ENCODE data around the gene SLC39A11. TPM values are rescaled to one million over a fixed set of nuclear protein-coding genes. Genes with fewer than 3 reads are reported as not detected.

SLC39A11 gene
- total RNA-seq, 1 experiment from 2014 or later, result 46.4 TPM

DNA sequence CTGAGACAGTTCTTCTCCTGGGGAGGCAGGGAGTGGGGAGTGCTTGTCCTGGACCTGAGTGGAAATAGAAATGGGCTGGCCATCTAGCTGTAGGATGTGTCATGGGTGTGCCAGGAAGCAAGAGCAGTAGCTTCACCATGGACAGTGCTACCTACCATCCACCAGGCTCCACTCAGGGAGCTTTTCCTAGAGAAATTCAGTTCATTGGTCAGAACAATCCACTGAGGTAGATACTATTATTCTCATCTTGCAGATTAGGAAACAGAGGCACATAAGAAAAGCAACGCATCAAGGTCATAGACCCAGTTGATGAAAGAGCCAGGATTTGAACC lies 372.0 kb downstream of the SLC39A11 start:
- peaks cover 32 to 66% of the 10 kb centered on the region in 2 experiments for H3K4me1 ChIP-seq (ENCODE audit: control insufficient read depth in 1 of 2, insufficient read depth in 2 of 2, low read length in 2 of 2)
- ChIA-PET CTCF (interaction anchor here (1.2 to 17.1 kb wide), 2 partner anchors 161 to 650 kb away, joined by 3 to 448 read pairs; no protein-coding TSS in a partner anchor), POLR2A (interaction anchor here (0.9 to 2.5 kb wide), 2 partner anchors 128 to 164 kb away, joined by 5 to 7 read pairs; no protein-coding TSS in a partner anchor), RAD21 (ENCODE audit: low non-redundant PET in 1 of 2, low total read pairs in 2 of 2, uncharacterized antibody in 2 of 2, unreplicated experiment in 2 of 2) (interaction anchor here in 1 of 2 experiments (0.7 kb wide), 1 partner anchor 858 kb away, joined by 4 read pairs; no protein-coding TSS in a partner anchor)
- H3K9me3 ChIP-seq (ENCODE audit: control insufficient read depth in 1 of 2, insufficient read depth in 1 of 2, low read depth in 1 of 2, low read length in 2 of 2), result no peaks in the 10 kb centered on the region
- no TSS peak for BruUV-seq (replicated peaks)
- H3K9ac ChIP-seq (ENCODE audit: low read length), result no peak overlapping the region
- no peaks in the 10 kb centered on the region for H3K9me2 ChIP-seq (ENCODE audit: insufficient read depth)
- ATAC-seq (no peak), DNase-seq (ENCODE audit: low read depth, low spot score) (no peak)
- intact Hi-C loops (cut with micrococcal nuclease), result no loop called here
- no peaks in the 10 kb centered on the region for H3K27me3 ChIP-seq (ENCODE audit: insufficient read depth, low read length)
- H3K4me3 ChIP-seq (replicated peaks in 1 of 2; ENCODE audit: low read depth in 1 of 2, low read length in 2 of 2), result no peak overlapping the region
- H3K79me2 ChIP-seq (ENCODE audit: insufficient read depth, low read length), result no peaks in the 10 kb centered on the region; the same call in 1 of the 2 replicates
- H3K36me3 ChIP-seq (ENCODE audit: control insufficient read depth in 1 of 2, insufficient read depth in 2 of 2, low read length in 2 of 2), result no peaks in the 10 kb centered on the region
- TF ChIP-seq SIN3A (IDR thresholded peaks at IDR 0.05; ENCODE audit: low read depth), result no peak
- no peak for TF ChIP-seq ZFX (IDR thresholded peaks at IDR 0.05)
- TF ChIP-seq, protein P1, sequence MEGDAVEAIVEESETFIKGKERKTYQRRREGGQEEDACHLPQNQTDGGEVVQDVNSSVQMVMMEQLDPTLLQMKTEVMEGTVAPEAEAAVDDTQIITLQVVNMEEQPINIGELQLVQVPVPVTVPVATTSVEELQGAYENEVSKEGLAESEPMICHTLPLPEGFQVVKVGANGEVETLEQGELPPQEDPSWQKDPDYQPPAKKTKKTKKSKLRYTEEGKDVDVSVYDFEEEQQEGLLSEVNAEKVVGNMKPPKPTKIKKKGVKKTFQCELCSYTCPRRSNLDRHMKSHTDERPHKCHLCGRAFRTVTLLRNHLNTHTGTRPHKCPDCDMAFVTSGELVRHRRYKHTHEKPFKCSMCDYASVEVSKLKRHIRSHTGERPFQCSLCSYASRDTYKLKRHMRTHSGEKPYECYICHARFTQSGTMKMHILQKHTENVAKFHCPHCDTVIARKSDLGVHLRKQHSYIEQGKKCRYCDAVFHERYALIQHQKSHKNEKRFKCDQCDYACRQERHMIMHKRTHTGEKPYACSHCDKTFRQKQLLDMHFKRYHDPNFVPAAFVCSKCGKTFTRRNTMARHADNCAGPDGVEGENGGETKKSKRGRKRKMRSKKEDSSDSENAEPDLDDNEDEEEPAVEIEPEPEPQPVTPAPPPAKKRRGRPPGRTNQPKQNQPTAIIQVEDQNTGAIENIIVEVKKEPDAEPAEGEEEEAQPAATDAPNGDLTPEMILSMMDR (IDR thresholded peaks at IDR 0.05 in 2 of 3, conservative IDR thresholded peaks at IDR 0.05 in 1 of 3; ENCODE audit: borderline replicate concordance in 1 of 3, insufficient read depth in 1 of 3, low read depth in 2 of 3, low read length in 2 of 3), result no peak
- no peak overlapping the region for H3K27ac ChIP-seq (ENCODE audit: low read depth, low read length)
- H4K20me1 ChIP-seq (ENCODE audit: insufficient read depth), result no peaks in the 10 kb centered on the region
- no peak overlapping the region for H3K4me2 ChIP-seq (ENCODE audit: low read length)
- no peak overlapping the region for H2AFZ ChIP-seq (ENCODE audit: low read depth, low read length, poor library complexity, severe bottlenecking)

DNA sequence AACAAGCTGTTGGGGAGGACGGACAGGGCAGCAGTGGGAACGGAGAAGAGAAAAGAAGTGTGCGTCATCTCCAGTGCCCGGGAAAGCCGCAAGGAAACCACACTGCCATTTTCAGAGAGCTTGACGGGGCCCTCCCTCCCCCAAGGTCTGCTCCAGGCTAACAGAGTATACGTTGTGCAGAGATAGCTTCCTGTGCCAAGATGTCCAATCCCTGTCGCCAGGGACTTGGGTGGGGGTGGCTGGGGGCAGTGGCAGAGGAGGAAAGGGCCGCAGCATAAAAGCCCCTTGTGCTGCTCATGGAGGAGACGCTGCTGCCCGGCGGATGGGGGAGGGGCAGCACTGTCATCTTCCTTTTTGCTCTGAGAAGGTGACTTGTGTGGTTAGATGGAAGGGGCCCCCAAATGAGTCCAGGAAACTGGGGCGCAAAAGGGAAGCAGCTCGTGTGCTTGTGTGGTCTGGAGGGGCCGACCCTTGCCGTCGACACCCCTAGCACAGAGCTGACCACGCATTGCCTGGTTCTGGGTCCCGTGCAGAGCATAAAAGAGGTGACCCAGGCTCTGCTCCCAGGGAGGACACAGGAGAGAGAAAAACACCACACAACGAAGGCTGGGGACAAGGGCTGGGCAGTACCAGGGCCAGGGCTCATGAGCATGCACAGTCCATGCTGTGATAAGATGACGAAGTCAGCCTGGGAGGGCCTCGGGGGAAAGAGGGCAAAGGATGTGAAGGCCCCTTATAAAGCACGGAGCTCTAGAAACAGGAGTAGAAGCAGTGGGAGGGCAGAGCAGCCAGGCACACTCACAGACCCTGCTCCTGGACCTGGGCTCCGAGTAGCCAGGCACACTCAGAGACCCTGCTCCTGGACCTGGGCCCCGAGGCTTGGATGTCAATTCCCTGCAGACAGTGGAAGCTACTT lies 372.7 kb downstream of the SLC39A11 start:
- no peak for TF ChIP-seq SRF (IDR thresholded peaks at IDR 0.05; ENCODE audit: low read depth)
- TF ChIP-seq, protein P2, sequence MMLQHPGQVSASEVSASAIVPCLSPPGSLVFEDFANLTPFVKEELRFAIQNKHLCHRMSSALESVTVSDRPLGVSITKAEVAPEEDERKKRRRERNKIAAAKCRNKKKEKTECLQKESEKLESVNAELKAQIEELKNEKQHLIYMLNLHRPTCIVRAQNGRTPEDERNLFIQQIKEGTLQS (IDR thresholded peaks at IDR 0.05), result no peak
- no peak for TF ChIP-seq POLR2A (IDR thresholded peaks at IDR 0.05; ENCODE audit: borderline replicate concordance, extremely low read depth, insufficient read depth, insufficient read length)
- TF ChIP-seq, protein P1 (IDR thresholded peaks at IDR 0.05 in 2 of 3, conservative IDR thresholded peaks at IDR 0.05 in 1 of 3; ENCODE audit: borderline replicate concordance in 1 of 3, insufficient read depth in 1 of 3, low read depth in 2 of 3, low read length in 2 of 3), result no peak
- TF ChIP-seq SIN3A (IDR thresholded peaks at IDR 0.05; ENCODE audit: low read depth), result no peak
- TF ChIP-seq YY1 (IDR thresholded peaks at IDR 0.05; ENCODE audit: extremely low read depth, insufficient replicate concordance, low read depth, low read length), result no peak
- no peak for TF ChIP-seq JUND (IDR thresholded peaks at IDR 0.05)
- TF ChIP-seq ZNF274 (IDR thresholded peaks at IDR 0.05; ENCODE audit: low read depth, low read length), result no peak
- no peak for TF ChIP-seq EGR1 (IDR thresholded peaks at IDR 0.05; ENCODE audit: low read depth)
- Histone ChIP-seq H3K79me2 (ENCODE audit: insufficient read depth, low read length) (no peaks in the 10 kb centered on the region; the same call in 1 of the 2 replicates), H3K4me2 (ENCODE audit: low read length) (no peak overlapping the region), H3K27me3 (ENCODE audit: insufficient read depth, low read length) (no peaks in the 10 kb centered on the region), H3K4me3 (replicated peaks in 1 of 2; ENCODE audit: low read depth in 1 of 2, low read length in 2 of 2) (no peak overlapping the region), H4K20me1 (ENCODE audit: insufficient read depth) (no peaks in the 10 kb centered on the region), H3K36me3 (ENCODE audit: control insufficient read depth in 1 of 2, insufficient read depth in 2 of 2, low read length in 2 of 2) (no peaks in the 10 kb centered on the region), H3K9me2 (ENCODE audit: insufficient read depth) (no peaks in the 10 kb centered on the region), H3K9me3 (ENCODE audit: control insufficient read depth in 1 of 2, insufficient read depth in 1 of 2, low read depth in 1 of 2, low read length in 2 of 2) (no peaks in the 10 kb centered on the region), H2AFZ (ENCODE audit: low read depth, low read length, poor library complexity, severe bottlenecking) (no peak overlapping the region), H3K27ac (ENCODE audit: low read depth, low read length) (no peak overlapping the region), H3K4me1 (ENCODE audit: control insufficient read depth in 1 of 2, insufficient read depth in 2 of 2, low read length in 2 of 2) (peaks cover 38 to 66% of the 10 kb centered on the region in 2 experiments), H3K9ac (ENCODE audit: low read length) (no peak overlapping the region)
- ATAC-seq (no peak), DNase-seq (ENCODE audit: low read depth, low spot score) (no peak)
- ChIA-PET RAD21 (ENCODE audit: low non-redundant PET in 1 of 2, low total read pairs in 2 of 2, uncharacterized antibody in 2 of 2, unreplicated experiment in 2 of 2) (interaction anchor here in 1 of 2 experiments (2.2 kb wide), 1 partner anchor 163 kb away, joined by 10 read pairs; no protein-coding TSS in a partner anchor), POLR2A (interaction anchor here (0.9 to 2.5 kb wide), 2 partner anchors 127 to 163 kb away, joined by 5 to 7 read pairs; no protein-coding TSS in a partner anchor), CTCF (interaction anchor here (1.2 to 17.1 kb wide), 2 partner anchors 161 to 650 kb away, joined by 3 to 448 read pairs; no protein-coding TSS in a partner anchor)
- intact Hi-C loops (cut with micrococcal nuclease), result no loop called here
- BruUV-seq (replicated peaks), result no TSS peak
